Dendritic cell treated with granulocyte-macrophage colony-stimulating factor and Interleukin-4, amounts not matched to agents 40 ng/mL and 50 ng/mL, for 4 days (primary cell): ENCODE results near the gene TBC1D3I.
A peak's percentile ranks its signal among the peaks of the same experiment; 100 is the strongest.
"Not testable (repeated sequence)": the region's sequence is repeated elsewhere in the genome, so short reads cannot be mapped to it uniquely, and the experiment has no call there.

Experiments
- H3K27ac Mint-ChIP-seq: one replicate; pipeline ENCODE4 v1.8.0; 2022; ENCODE audit warnings: mild to moderate bottlenecking, mixed read lengths
- H3K27me3 Mint-ChIP-seq: one replicate; pipeline ENCODE4 v1.8.0; 2022; ENCODE audit warnings: mild to moderate bottlenecking, mixed read lengths
- H3K36me3 Mint-ChIP-seq: one replicate; pipeline ENCODE4 v1.8.0; 2022; ENCODE audit warnings: low read depth, mixed read lengths
- H3K4me1 Mint-ChIP-seq: one replicate; pipeline ENCODE4 v1.8.0; 2022; ENCODE audit warnings: low read depth, mixed read lengths
- H3K4me3 Mint-ChIP-seq: one replicate; pipeline ENCODE4 v1.8.0; 2022; ENCODE audit warnings: mild to moderate bottlenecking, moderate library complexity, mixed read lengths
- H3K9me3 Mint-ChIP-seq: one replicate; pipeline ENCODE4 v1.8.0; 2022; ENCODE audit warnings: mixed read lengths
- intact Hi-C: fragments of 100-400 bp; cut with micrococcal nuclease; formaldehyde crosslinking; loops from one replicate; pipeline ENCODE4 v1.15.0; 2022

The TBC1D3I gene

DNA sequence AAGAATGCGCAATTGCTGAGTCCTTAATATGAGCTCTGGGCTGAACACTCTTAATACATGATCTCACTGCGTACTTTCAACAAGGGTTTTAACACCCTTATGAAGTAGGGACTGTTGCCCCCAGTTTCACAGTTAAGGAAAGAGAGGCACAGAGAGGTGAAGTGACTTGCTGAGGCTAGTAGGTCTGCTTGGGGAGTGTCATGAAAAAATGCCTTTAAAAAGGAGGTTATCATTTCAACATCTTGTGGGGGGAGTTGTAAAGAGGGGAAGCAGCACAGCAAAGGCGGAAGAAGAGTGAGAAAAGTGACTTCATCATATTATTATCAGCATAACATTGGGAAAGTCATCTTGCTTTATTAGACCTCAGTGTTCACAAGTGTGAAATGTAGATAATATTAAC, 51.4 kb downstream of the TBC1D3I start:
- no peaks in the 10 kb centered on the region for H3K27me3 Mint-ChIP-seq
- H3K27ac Mint-ChIP-seq = no peak overlapping the region
- H3K4me3 Mint-ChIP-seq = no peak overlapping the region
- H3K4me1 Mint-ChIP-seq = peaks cover 66% of the 10 kb centered on the region
- H3K36me3 Mint-ChIP-seq = no peaks in the 10 kb centered on the region
- intact Hi-C loops = loop anchor here (5.0 kb wide), 1 partner anchor 274 kb away; the partner anchor contains the start of gene ZNHIT3
- peaks cover 5% of the 10 kb centered on the region for H3K9me3 Mint-ChIP-seq

DNA sequence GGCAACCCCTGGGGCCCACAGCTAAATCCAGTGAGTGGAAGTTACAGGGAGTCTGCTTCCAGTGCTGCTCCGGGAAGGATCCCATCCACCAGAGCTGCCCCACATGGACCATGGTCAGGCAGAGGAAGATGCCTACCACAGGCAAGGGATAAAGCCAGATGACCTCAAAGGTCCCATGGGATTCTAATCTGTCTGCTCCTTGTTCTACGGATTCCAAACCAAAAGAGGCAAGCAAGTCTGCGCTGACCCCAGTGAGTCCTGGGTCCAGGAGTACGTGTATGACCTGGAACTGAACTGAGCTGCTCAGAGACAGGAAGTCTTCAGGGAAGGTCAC, 52.1 kb downstream of the TBC1D3I start:
- peak overlapping the region; percentile 82 for H3K27ac Mint-ChIP-seq
- H3K9me3 Mint-ChIP-seq = no peaks in the 10 kb centered on the region
- intact Hi-C loops = loop anchor here (5.0 kb wide), 1 partner anchor 275 kb away; the partner anchor contains the start of gene ZNHIT3

DNA sequence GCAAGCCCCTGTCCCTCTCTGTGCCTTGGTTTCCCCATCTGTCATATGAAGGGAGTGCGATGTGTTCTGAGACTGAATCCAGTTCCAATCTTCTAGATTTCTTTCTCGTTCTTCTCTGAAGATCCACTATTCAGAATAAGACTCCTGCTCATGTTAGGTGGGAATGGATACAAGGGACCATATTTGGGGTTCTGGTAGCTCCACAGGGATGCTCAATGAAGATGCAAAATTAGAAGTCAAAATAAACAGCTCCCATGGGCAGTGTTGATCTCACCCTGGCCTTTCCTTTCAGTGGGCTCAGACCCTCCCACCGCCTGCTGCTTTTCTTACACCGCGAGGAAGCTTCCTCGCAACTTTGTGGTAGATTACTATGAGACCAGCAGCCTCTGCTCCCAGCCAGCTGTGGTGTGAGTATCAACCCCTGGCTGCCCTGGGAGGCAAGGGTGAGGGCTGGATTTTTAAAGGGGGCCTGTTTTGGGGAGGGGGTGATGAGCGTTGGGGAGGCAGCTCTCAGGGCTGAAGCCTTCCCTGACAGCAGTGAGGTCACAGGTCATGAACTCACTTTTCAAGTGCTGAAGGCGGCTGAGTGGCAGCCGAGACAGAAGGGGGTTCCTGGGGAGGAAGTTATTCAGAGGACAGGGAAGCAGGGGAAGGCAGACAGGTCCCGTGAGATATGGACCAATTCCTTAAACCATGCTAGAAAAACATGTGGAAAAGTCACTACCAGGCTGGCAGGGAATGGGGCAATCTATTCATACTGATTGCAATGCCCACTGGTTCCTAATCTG, 52.7 kb downstream of the TBC1D3I start:
- not testable (repeated sequence) for H3K9me3 Mint-ChIP-seq, H3K36me3 Mint-ChIP-seq, H3K27me3 Mint-ChIP-seq
- peak overlapping the region; percentile 82 for H3K27ac Mint-ChIP-seq
- intact Hi-C loops = loop anchor here (5.0 kb wide), 1 partner anchor 276 kb away; the partner anchor contains the start of gene ZNHIT3
- peaks cover 76% of the 10 kb centered on the region for H3K4me1 Mint-ChIP-seq
- H3K4me3 Mint-ChIP-seq = peak overlapping the region; percentile 62

More for the DNA sequence above, 52.1 kb downstream of the TBC1D3I start:
- H3K27me3 Mint-ChIP-seq = peaks cover 2% of the 10 kb centered on the region
- H3K36me3 Mint-ChIP-seq = no peaks in the 10 kb centered on the region
- peak overlapping the region; percentile 27 for H3K4me3 Mint-ChIP-seq
- H3K4me1 Mint-ChIP-seq = peaks cover 70% of the 10 kb centered on the region

DNA sequence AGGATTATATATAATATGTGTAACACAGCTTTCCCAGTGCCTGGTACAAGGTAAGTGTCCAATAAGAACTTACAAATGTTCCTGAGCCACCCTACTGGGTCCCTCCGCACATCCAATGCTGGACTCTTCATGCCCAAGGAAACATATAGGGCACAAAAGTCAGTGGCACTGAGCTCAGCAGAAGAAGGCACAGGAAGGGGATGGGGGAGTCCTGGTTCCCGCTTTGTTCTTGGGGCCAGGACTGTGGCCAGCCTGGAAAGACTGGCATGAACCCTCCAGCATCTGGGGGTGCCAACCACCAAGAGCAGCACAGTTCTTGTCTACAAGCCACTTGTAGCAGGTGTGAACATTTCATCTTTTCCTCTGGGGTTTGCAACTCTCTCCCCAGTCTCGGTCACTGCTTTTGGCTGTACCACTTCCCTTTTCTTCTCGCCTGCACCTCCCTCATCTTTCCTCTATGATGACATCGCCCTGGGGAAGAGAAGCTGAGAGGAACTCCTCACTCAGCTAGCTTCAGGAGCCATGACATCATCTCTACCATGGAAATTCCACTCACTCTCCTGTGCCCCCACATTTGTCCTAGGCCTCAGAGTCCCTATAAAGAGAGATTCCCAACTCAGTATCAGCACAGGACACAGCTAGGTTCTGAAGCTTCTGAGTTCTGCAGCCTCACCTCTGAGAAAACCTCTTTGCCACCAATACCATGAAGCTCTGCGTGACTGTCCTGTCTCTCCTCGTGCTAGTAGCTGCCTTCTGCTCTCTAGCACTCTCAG, 53.7 kb downstream of the TBC1D3I start, which contains the start of gene CCL4L2:
TSS of gene CCL4L2 (plus strand) at position 625 of the 773 bp plus-strand sequence.
- H3K27me3 Mint-ChIP-seq, H3K36me3 Mint-ChIP-seq, H3K9me3 Mint-ChIP-seq: not testable (repeated sequence)
- Mint-ChIP-seq H3K4me3 (peak within 1 kb of the TSS; percentile 62), H3K27ac (peak within 1 kb of the TSS; percentile 82), H3K4me1 (peaks cover 82% of the 10 kb centered on the region)
- intact Hi-C loops = loop anchor here (5.0 kb wide), 1 partner anchor 277 kb away; the partner anchor contains the start of gene ZNHIT3

DNA sequence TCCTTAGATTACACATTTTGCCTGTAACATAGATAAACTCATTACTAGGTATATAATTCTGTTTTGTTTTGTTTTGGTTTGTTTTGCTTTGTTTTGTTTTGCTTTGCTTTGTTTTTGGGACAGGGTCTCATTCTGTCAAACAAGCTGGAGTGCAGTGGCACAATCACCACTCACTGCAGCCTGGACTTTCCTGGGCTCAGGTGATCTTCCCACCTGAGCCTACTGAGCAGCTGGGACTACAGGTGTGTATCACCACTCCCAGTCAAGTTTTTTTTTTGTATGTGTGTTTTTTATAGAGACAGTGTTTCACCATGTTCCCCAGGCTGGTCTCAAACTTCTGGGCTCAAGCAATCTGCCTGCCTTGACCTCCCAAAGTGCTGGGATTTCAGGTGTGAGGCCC, 54.8 kb downstream of the TBC1D3I start:
- Mint-ChIP-seq H3K36me3 (no peaks in the 10 kb centered on the region), H3K27ac (peak overlapping the region; percentile 82), H3K4me1 (peaks cover 76% of the 10 kb centered on the region), H3K9me3 (no peaks in the 10 kb centered on the region), H3K4me3 (no peak overlapping the region), H3K27me3 (peaks cover 7% of the 10 kb centered on the region)
- intact Hi-C loops = no loop called here

DNA sequence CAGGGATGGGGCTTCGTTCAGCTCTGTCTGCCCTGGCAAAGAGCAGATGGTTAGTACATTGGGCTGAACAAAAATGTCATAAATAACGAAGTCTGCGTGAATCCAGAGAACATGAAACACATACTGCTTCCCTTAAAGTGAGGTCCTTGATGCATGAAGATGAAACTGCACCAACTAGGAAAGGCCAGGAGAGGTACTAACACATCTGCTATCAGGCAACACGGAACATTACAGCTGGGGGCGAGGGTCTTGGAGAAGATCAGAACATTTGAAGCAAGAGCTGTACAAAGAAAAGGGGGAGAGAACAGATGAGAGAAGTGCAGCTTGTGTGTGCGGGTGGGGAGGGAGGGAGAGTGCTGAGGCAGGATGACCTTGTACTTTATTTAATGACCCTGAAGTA, 57.0 kb downstream of the TBC1D3I start:
- H3K4me3 Mint-ChIP-seq, H3K27ac Mint-ChIP-seq, H3K27me3 Mint-ChIP-seq, intact Hi-C loops, H3K9me3 Mint-ChIP-seq, H3K36me3 Mint-ChIP-seq: not testable (repeated sequence)
- peaks cover 67% of the 10 kb centered on the region for H3K4me1 Mint-ChIP-seq

DNA sequence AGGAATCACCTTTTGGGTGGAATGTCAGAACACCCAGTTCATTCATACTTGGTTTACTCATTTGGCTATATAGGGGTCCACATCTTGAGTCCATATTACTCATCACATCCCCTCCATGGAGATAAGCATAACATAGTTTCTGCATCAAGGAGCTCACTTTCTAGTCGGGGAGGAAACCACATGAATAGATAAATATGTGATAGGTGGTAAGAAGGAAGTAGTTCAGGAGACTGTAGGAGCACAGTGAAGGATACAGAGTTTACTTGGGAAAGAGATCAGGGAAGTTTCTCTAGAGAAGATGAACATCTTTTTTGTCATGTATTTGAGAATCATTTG, 57.9 kb downstream of the TBC1D3I start:
- intact Hi-C loops, H3K36me3 Mint-ChIP-seq, H3K9me3 Mint-ChIP-seq, H3K4me3 Mint-ChIP-seq, H3K27me3 Mint-ChIP-seq: not testable (repeated sequence)
- peaks cover 67% of the 10 kb centered on the region for H3K4me1 Mint-ChIP-seq
- H3K27ac Mint-ChIP-seq = peak overlapping the region; percentile 1

DNA sequence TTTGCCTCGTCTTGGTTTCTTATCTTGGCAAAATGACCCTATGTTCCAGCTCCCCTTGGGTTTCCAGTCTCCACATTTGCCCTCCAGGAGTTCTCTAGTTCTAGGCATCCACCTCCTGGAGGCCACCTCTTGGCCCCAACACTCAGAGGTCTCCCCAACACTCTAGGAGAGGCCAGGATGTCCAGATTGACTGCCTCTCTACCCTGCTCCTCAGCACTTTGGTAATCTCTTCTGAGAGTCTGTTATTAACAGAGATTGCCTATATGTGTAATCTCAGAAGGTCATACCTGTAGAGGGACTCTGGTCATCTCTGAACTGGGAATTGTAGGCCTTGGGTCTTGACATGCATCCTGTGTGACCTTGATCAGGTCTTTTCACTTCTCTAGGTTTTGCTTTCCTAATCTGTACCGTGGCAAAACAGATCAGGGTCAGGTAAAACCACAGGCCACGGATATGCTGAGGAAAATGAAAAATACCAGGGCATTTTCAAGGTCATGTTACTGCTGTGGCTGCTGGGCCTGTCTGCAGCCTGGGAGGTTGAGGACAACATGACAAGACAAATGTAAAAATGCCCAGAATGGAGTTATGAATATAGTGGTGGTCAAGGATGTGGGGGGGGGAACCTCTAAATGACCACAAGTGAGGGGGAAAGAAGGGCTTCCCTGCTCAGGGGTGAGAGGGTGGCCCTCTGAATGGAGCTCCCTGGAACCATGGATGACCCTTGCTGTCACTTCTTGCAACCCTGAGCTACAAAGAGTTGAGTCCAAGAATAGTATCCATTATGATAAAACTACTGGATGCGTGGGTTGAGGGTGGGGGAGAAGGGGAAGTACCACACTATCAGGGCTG, 58.5 kb downstream of the TBC1D3I start:
- peak overlapping the region; percentile 1 for H3K27ac Mint-ChIP-seq

DNA sequence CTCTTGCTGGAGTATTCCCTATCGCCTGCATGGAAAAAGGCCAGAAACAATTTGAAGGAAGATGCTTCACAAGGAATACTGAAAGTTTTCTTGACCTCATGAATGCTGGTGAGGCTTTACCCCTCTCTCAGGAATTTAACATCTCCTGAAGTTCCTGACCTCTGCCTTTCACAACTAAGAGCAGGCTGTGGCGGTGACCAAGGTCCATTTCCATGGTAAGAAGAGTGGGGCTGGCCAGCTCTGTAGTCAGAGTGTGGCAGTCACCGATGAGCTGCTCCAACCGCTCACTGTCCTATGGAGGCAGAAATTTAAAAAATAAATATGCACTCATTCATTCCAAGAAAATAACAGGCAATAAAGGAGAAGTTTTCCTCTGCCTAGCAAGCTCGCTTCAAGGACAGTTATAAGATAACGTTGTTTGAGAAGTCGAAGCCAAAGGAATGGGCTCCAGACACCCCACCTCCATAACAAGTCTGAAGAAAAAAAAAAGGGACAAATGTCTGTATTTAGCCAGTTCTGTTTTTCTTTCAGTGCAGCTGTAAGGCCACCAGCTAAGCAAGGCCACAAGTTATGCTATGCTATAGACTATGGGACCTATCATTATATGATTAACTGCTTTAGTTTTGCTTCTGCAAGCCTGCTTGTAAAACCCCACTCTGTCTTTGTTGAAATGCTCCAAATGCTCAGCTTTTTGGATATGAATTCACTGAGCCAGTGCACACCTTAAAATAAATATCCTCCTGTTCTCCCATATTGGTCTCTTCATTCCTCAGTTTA, 59.5 kb downstream of the TBC1D3I start:
- Mint-ChIP-seq H3K27ac (peak overlapping the region; percentile 1), H3K27me3 (peaks cover 8% of the 10 kb centered on the region), H3K4me3 (no peak overlapping the region), H3K36me3 (no peaks in the 10 kb centered on the region), H3K9me3 (no peaks in the 10 kb centered on the region), H3K4me1 (peaks cover 69% of the 10 kb centered on the region)
- intact Hi-C loops = no loop called here

More for the DNA sequence above, 58.5 kb downstream of the TBC1D3I start:
- Mint-ChIP-seq H3K27me3 (peaks cover 8% of the 10 kb centered on the region), H3K4me1 (peaks cover 69% of the 10 kb centered on the region), H3K4me3 (no peak overlapping the region), H3K36me3 (no peaks in the 10 kb centered on the region), H3K9me3 (no peaks in the 10 kb centered on the region)
- intact Hi-C loops = no loop called here
